HTR-8/SVneo (cell line): ENCODE data around the gene SGSM1.
A peak's percentile ranks its signal among the peaks of the same experiment; 100 is the strongest.

ENCODE experiments used
- DNase-seq: peaks from one replicate; pipeline ENCODE4 v3.0.0; 2011; ENCODE audit warnings: low spot score, mixed read lengths; ENCODE audit not compliant: insufficient read length
- FAIRE-seq: peaks from 2 replicates; lab custom pipeline; 2011; peaks lifted over from hg19 to GRCh38; lab: Jason Lieb, UNC

Gene SGSM1

GRCh38 chr22:24805790-24806662 lies at the start of gene SGSM1:
TSS of gene SGSM1 (plus strand) at chr22:24806211. CDS start at chr22:24806326, 115 bp downstream.
- DNase-seq, result peak; percentile 58
- FAIRE-seq, result no peak

DNA sequence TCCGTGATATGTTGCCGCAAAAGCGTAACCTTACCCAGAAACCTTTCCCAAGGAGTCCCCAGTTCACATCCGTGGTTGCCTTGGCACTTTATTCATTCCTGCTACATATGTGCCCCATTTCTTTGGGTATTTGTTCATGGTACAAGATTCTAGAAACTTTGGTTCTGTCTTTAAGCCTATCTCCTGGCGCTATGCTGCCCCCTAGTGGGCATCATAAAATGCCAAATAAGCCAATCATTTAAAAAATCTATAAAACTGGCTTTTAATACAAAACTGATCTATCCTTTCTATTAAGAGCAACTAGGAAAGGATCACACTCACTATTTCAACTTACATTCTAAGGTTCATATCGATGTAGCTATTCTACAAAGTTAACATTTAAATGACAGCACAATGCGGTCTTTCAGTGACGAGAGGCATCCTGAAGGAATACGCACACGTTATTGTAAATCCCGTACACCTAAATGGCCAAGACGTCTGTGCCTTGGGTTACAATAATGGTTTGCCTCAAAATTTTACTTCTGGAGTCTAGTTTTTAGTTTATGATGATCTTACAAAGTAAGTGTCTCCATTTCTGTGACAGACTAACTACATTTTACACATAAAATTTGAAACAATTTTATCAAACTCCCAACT lies 47.7 kb upstream of the SGSM1 start:
- DNase-seq, result peak; percentile 30
- no peak for FAIRE-seq

- FAIRE-seq (no peak), DNase-seq (no peak)
Measured at GRCh38 chr22:24759765-24760164, 46.2 kb upstream of the SGSM1 start.

DNA sequence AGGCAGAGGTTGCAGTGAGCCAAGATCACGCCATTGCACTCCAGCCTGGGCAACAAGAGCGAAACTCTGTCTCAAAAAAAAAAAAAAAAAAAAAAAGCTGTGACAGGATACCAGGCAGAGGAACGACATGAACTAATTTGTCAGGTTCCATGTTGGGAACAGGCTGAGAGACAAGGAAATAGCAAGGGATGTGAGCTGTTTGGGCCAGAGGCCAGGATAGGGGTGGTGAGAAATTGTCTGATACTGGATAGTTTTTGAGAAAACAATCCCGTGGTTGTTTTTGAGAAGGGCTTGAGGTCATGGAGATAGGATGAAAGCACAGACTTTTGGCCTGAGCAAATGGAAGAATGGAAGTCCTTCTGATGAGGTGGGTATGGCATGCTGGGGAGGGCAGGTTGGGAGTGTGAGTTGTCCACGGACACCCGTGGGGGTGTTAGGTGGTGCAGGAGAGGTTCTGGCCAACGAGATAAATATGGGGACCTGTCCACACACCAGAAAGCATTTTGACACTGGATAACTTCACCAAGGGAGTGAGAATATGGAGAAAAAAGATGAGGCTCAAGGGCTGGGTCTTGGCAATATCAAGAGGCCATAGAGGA lies 45.2 kb upstream of the SGSM1 start:
- FAIRE-seq (no peak), DNase-seq (no peak)

GRCh38 chr22:24761888-24762675 lies 43.9 kb upstream of the SGSM1 start:
- DNase-seq, result no peak
- no peak for FAIRE-seq

DNA sequence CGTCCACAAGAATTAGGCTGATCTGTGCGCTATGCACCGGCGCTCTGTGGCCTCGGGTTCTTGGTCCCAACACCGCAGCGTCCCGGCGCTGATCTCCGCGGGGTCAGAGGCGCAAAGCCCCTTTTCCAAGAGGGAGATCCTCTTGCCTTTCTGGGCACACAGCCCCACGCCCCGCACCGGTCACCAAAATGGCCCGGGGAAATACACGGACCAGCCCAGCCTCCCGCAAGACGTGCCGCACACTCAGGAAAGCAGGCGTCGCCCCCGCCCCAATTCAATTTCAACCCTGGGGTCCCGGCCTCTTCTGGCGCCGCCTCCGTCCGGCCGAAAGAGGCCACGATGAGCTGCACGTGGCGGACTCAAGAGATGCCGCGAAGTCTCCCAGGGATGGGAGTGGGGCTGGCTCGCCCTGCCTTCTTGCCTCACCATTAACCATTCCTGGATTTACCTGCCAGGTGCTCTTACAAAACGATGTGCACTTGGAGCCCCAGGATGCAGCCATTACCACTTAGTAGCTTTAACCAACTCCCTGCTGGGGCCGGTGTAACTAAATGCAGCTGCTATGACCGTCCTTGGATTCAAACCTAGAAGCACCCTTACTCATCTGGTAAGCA lies 42.0 kb upstream of the SGSM1 start:
- DNase-seq (no peak), FAIRE-seq (no peak)

- no peak for DNase-seq
- FAIRE-seq, result no peak
Measured at GRCh38 chr22:24765166-24765565, 40.8 kb upstream of the SGSM1 start.

DNA sequence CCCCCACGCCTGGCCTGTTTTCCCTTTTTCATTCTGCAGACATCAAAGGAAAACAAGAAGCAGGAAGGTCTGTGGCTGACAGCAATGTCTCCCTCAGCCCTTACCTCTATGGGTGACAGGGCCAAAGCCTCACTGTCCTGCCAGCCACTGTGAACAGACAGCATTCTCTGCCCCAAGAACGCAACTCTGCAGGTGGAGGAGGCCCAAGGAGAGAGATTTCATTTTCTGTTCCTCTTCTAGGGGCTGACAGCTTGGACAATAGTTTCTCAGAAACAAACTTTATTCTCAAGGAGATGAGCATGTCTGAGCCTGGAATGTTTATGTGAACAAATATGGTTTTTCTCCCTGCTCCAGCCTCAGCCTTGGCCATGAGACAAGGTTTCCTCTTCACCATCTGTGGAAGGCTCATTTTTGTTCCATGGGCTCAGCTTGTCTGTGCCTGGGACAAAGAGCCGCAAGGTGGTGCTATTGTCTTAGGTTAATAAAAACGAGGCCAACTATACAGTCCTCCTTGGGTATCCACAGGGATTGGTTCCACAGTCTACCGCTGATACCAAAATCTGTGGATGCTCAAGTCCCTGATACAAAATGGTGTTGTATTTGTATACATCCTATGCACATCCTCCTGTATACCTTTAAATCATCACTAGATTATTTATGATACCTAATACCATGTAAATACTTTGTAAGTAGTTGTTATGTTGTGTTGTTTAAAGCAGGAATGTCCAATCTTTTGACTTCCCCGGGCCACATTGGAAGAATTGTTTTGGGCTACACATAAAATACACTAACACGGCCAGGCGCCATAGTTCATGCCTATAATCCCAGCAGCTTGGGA lies 37.3 kb upstream of the SGSM1 start:
- DNase-seq (peak; percentile 50), FAIRE-seq (no peak)

DNA sequence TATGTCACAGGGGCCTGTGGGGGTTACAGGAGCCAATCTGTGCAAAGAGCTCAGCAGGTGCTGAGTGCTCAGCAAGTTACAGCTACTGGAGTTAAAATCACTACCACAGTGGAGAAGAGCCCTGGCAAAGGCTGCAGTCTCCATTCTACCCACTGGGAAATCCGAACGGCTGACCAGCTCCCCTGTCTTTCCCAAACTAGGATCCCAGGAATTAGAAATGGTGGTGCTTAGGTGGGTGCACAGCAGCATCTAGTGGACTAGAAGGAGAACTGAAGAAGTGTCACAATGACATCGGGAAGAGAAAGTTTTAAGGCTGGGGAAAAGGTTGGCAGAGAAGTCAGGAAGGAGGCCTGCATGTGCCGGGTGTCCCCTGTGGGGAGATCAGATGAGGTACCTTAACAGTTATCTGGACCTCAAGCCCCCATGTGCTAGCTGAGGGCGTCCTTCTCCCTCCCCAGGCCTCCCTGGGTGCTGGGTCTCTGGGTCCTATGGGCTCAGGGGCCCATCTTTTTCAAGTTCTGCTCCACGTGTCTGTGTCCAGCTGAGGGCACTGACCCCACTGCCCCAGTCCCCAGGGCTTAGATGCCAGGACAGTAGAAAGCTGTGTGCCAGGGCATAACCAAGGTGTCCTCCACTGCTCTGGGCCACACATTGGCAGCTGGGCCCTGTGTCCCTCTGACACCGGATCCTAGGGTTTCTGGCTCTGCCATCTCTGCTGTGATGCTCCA lies 33.4 kb upstream of the SGSM1 start:
- FAIRE-seq (no peak), DNase-seq (peak; percentile 38)

DNA sequence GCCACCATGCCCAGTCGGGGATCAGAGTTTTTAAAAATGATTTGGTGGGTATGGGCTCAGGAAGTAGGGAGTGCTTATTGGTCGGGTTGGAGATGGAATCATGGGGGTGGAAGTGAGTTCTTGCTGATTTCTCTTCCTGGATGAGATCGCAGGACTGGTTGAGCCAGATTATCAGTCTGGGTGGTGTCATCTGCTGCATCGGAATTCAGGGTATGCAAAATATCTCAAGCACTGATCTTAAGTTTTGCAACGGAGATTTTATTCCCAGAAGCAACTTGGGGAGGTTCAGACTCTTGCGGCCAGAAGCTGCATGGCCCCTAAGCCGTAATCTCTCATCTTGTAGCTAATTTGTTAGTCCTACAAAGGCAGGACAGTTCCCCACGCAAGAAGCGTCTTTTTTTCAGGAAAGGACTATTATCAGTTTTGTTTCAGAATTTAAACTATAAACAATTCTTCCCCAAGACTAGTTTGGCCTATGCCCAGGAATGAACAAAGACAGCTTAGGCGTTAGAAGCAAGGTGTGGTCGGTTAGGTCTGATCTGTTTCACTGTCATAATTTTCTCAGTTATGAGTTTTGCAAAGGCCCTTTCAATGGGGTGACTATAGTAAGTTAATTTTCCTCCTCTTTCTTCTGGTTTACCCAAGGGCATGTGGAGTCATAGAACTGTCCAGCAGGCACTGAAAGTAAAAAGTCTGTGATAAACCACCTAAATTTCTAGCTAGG lies 30.1 kb upstream of the SGSM1 start:
- FAIRE-seq (no peak), DNase-seq (no peak)

- DNase-seq (no peak), FAIRE-seq (no peak)
Measured at GRCh38 chr22:24776525-24776924, 29.5 kb upstream of the SGSM1 start.

DNA sequence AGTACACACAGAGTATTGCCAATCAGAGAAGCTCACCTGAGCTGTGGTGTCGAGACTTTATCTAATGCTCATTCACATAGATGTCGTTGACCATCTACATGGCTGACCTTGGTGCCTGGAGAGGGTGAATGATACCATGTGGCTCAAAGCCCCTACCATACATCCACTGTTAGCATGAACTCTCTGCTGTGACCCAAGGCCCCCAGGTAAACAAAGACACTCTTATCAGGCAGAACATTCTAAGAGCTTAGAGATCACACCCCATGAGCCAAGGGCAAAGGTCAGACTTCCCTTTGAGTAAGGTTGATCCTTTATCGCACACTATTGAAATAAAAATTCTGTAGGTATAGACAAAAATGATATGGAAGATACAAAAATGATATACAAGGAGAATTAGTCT lies 16.5 kb upstream of the SGSM1 start:
- DNase-seq, result no peak
- no peak for FAIRE-seq

- DNase-seq (no peak), FAIRE-seq (no peak)
Measured at GRCh38 chr22:24791362-24791761, 14.6 kb upstream of the SGSM1 start.

GRCh38 chr22:24796056-24796455 lies 10.0 kb upstream of the SGSM1 start:
- DNase-seq (no peak), FAIRE-seq (no peak)

DNA sequence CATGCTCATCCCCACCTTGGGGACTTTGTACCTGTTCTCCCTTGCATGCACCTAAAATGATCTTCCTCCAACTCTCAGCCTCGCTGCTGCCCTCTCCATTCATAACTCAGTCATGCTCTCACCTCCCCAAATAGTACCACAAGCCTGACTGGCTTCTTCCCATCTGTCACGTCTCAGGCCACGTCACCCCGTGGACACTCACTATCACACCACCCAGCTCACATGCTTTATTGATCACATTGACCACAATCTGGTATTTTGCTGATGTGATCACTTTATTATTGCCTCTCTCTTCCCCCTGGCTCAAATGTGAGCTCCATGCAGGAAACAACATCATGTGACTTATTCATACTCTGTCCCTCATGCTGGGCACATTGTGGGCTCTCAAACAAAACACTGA lies 9.2 kb upstream of the SGSM1 start:
- DNase-seq (no peak), FAIRE-seq (no peak)

- FAIRE-seq, result no peak
- no peak for DNase-seq
Measured at GRCh38 chr22:24801901-24802465, 4.0 kb upstream of the SGSM1 start.

GRCh38 chr22:24803064-24803542 lies 2.9 kb upstream of the SGSM1 start:
- peak; percentile 46 for DNase-seq
- FAIRE-seq, result no peak

GRCh38 chr22:24806663-24807001 lies 621 bp downstream of the SGSM1 start:
- FAIRE-seq (no peak), DNase-seq (no peak)
